Left ventricle myocardium inferior (tissue), 1 donor: Measurements from ENCODE around the gene CACNA1C. TPM values are rescaled to one million over a fixed set of nuclear protein-coding genes. Genes with fewer than 3 reads are reported as not detected.

ENCODE experiments used
- DNase-seq: peaks from one replicate; pipeline ENCODE4 v3.0.0-alpha.2; 2020
- H3K27ac ChIP-seq: fragments of 200-600 bp; replicated peaks from 2 replicates; pipeline ENCODE4 v1.8.0; 2021
- H3K27me3 ChIP-seq: fragments of 200-600 bp; 2 replicates; pipeline ENCODE4 v1.8.0; 2021; ENCODE audit warnings: low read depth
- H3K36me3 ChIP-seq: fragments of 200-600 bp; 2 replicates; pipeline ENCODE4 v1.8.0; 2021
- H3K4me1 ChIP-seq: fragments of 200-600 bp; 2 replicates; pipeline ENCODE4 v1.8.0; 2021
- H3K4me3 ChIP-seq: fragments of 200-600 bp; 2 replicates; pipeline ENCODE4 v1.8.0; 2021; ENCODE audit warnings: mild to moderate bottlenecking, moderate library complexity
- H3K9me3 ChIP-seq: fragments of 200-600 bp; replicated peaks from 2 replicates; pipeline ENCODE4 v1.8.0; 2021
- CTCF ChIP-seq: fragments of 200-600 bp; IDR thresholded peaks from 2 replicates; pipeline ENCODE4 v1.8.0; 2021; ENCODE audit warnings: antibody characterized with exemption, mild to moderate bottlenecking, borderline replicate concordance
- intact Hi-C: fragments of 100-400 bp; cut with micrococcal nuclease; formaldehyde crosslinking; loops from one replicate; pipeline ENCODE4 v1.11.0; 2022
- total RNA-seq: library from RNA; stranded (reverse); fragmentation: NEBNext Ultra II Directional; extraction: Animal tissue kit (Norgen Biotek cat#: 25700); gene quantifications from one replicate; pipeline ENCODE4 v1.2.1, GENCODE V29; 2021
- donor health status: DM: no; HTN: yes; CAD: no; lungs with severe emphysema.

Gene CACNA1C
- total RNA-seq, 1 donor from 2014 or later: 137 TPM

GRCh38 chr12:2171672-2172426 is 119.1 kb downstream of the CACNA1C start:
- Histone ChIP-seq H3K4me3 (no peak overlapping the region), H3K27ac (peak overlapping the region; percentile 59), H3K36me3 (peaks cover 10% of the 10 kb centered on the region), H3K9me3 (peaks cover 10% of the 10 kb centered on the region), H3K27me3 (no peaks in the 10 kb centered on the region), H3K4me1 (peaks cover 94% of the 10 kb centered on the region)
- TF ChIP-seq CTCF: no peak
- intact Hi-C loops: no loop called here
- no peak for DNase-seq

- H3K4me1 ChIP-seq: peaks cover 95% of the 10 kb centered on the region
- peak overlapping the region; percentile 59 for H3K27ac ChIP-seq
- TF ChIP-seq CTCF: no peak
- no peaks in the 10 kb centered on the region for H3K27me3 ChIP-seq
- peaks cover 2% of the 10 kb centered on the region for H3K9me3 ChIP-seq
- peaks cover 2% of the 10 kb centered on the region for H3K36me3 ChIP-seq
- no peak for DNase-seq
- intact Hi-C loops: no loop called here
- no peak overlapping the region for H3K4me3 ChIP-seq
Measured at GRCh38 chr12:2172491-2173214, 119.9 kb downstream of the CACNA1C start.

- TF ChIP-seq CTCF: no peak
- Histone ChIP-seq H3K36me3 (no peaks in the 10 kb centered on the region), H3K27me3 (no peaks in the 10 kb centered on the region), H3K9me3 (no peaks in the 10 kb centered on the region), H3K4me1 (peaks cover 96% of the 10 kb centered on the region), H3K27ac (peak overlapping the region; percentile 59), H3K4me3 (no peak overlapping the region)
- DNase-seq: no peak
- intact Hi-C loops: no loop called here
Measured at GRCh38 chr12:2173971-2174370, 121.2 kb downstream of the CACNA1C start.

GRCh38 chr12:2177003-2177402 is 124.2 kb downstream of the CACNA1C start:
- no peak for DNase-seq
- H3K27me3 ChIP-seq: no peaks in the 10 kb centered on the region
- intact Hi-C loops: no loop called here
- H3K4me3 ChIP-seq: no peak overlapping the region
- H3K4me1 ChIP-seq: peaks cover 96% of the 10 kb centered on the region
- no peaks in the 10 kb centered on the region for H3K9me3 ChIP-seq
- no peak for TF ChIP-seq CTCF
- peak overlapping the region; percentile 52 for H3K27ac ChIP-seq
- H3K36me3 ChIP-seq: no peaks in the 10 kb centered on the region

GRCh38 chr12:2177751-2178150 is 125.0 kb downstream of the CACNA1C start:
- Histone ChIP-seq H3K36me3 (no peaks in the 10 kb centered on the region), H3K27me3 (no peaks in the 10 kb centered on the region), H3K4me1 (peaks cover 95% of the 10 kb centered on the region), H3K4me3 (no peak overlapping the region), H3K27ac (peak overlapping the region; percentile 90), H3K9me3 (no peaks in the 10 kb centered on the region)
- intact Hi-C loops: no loop called here
- DNase-seq: no peak
- TF ChIP-seq CTCF: no peak
